Lower lobe of right lung (tissue), 2 donors: Measurements from ENCODE around the gene RIMBP3C. TPM values are rescaled to one million over a fixed set of nuclear protein-coding genes. Genes with fewer than 3 reads are reported as not detected.
"Not testable (repeated sequence)": the region's sequence is repeated elsewhere in the genome, so short reads cannot be mapped to it uniquely, and the experiment has no call there.

Experiments
- ATAC-seq, 2 donors: fragments of 200-7000 bp; cut with Tn5 transposase; one replicate each; pipeline ENCODE4 v1.9.1; 2020 to 2022; ENCODE audit warnings: mild to moderate bottlenecking in 2 of 2, moderate library complexity in 2 of 2
- DNase-seq: peaks from one replicate; pipeline ENCODE4 v3.0.0-alpha.2; 2020
- H3K27ac ChIP-seq: fragments of 200-600 bp; one replicate; pipeline ENCODE4 v1.8.0; 2022
- H3K27me3 ChIP-seq: fragments of 200-600 bp; one replicate; pipeline ENCODE4 v1.8.0; 2022; ENCODE audit warnings: low read depth
- H3K36me3 ChIP-seq: fragments of 200-600 bp; one replicate; pipeline ENCODE4 v1.8.0; 2022; ENCODE audit warnings: mild to moderate bottlenecking
- H3K4me1 ChIP-seq: fragments of 200-600 bp; one replicate; pipeline ENCODE4 v1.8.0; 2022
- H3K4me3 ChIP-seq: fragments of 200-600 bp; one replicate; pipeline ENCODE4 v1.8.0; 2022; ENCODE audit warnings: mild to moderate bottlenecking
- H3K9me3 ChIP-seq: fragments of 200-600 bp; one replicate; pipeline ENCODE4 v1.8.0; 2022
- CTCF ChIP-seq: fragments of 200-600 bp; IDR thresholded peaks from one replicate; pipeline ENCODE4 v1.8.0; 2022; ENCODE audit warnings: antibody characterized with exemption, mild to moderate bottlenecking
- intact Hi-C: fragments of 100-400 bp; cut with DNase I; formaldehyde crosslinking; loops from one replicate; pipeline ENCODE4 v1.11.0; 2022
- total RNA-seq: library from RNA; stranded (reverse); fragmentation: NEBNext Ultra II Directional; extraction: Animal tissue kit (Norgen Biotek cat#: 25700); gene quantifications from one replicate; pipeline ENCODE4 v1.2.1, GENCODE V29; 2021
- donor health status: DM: no; HTN: yes; CAD: no; lungs with severe emphysema.

Gene RIMBP3C
- total RNA-seq, 1 donor from 2014 or later, result 0.47 TPM

- H3K27ac ChIP-seq, result no peak overlapping the region
- H3K27me3 ChIP-seq, result no peaks in the 10 kb centered on the region
- no peaks in the 10 kb centered on the region for H3K9me3 ChIP-seq
- H3K4me3 ChIP-seq, result no peak overlapping the region
- intact Hi-C loops, result no loop called here
- ATAC-seq (no peak), DNase-seq (no peak)
- H3K36me3 ChIP-seq, result no peaks in the 10 kb centered on the region
- H3K4me1 ChIP-seq, result peaks cover 71% of the 10 kb centered on the region
- TF ChIP-seq CTCF, result no peak
Observed at GRCh38 chr22:21573293-21573734, 22.1 kb upstream of the RIMBP3C start.

GRCh38 chr22:21571679-21572078 lies 20.4 kb upstream of the RIMBP3C start:
- ATAC-seq, result no peak

GRCh38 chr22:21570398-21570797 lies 19.1 kb upstream of the RIMBP3C start:
- DNase-seq, result no peak
- H3K4me3 ChIP-seq, result no peak overlapping the region
- H3K36me3 ChIP-seq, result no peaks in the 10 kb centered on the region
- ATAC-seq, result no peak
- H3K27ac ChIP-seq, result no peak overlapping the region
- no peak for TF ChIP-seq CTCF
- no peaks in the 10 kb centered on the region for H3K27me3 ChIP-seq
- peaks cover 60% of the 10 kb centered on the region for H3K4me1 ChIP-seq
- H3K9me3 ChIP-seq, result no peaks in the 10 kb centered on the region
- intact Hi-C loops, result no loop called here

More at GRCh38 chr22:21571679-21572078, 20.4 kb upstream of the RIMBP3C start:
- Histone ChIP-seq H3K36me3 (no peaks in the 10 kb centered on the region), H3K9me3 (no peaks in the 10 kb centered on the region), H3K27ac (no peak overlapping the region), H3K4me3 (no peak overlapping the region), H3K27me3 (no peaks in the 10 kb centered on the region), H3K4me1 (peaks cover 60% of the 10 kb centered on the region)
- intact Hi-C loops, result no loop called here
- TF ChIP-seq CTCF, result no peak
- no peak for DNase-seq

GRCh38 chr22:21569459-21570170 lies 18.4 kb upstream of the RIMBP3C start:
- no peak overlapping the region for H3K27ac ChIP-seq
- H3K4me3 ChIP-seq, result peak overlapping the region; percentile 95
- no peaks in the 10 kb centered on the region for H3K36me3 ChIP-seq
- TF ChIP-seq CTCF, result no peak
- no peaks in the 10 kb centered on the region for H3K9me3 ChIP-seq
- no peak for DNase-seq
- H3K4me1 ChIP-seq, result peaks cover 58% of the 10 kb centered on the region
- intact Hi-C loops, result no loop called here
- ATAC-seq, result no peak
- H3K27me3 ChIP-seq, result no peaks in the 10 kb centered on the region

- peak overlapping the region; percentile 95 for H3K4me3 ChIP-seq
- ATAC-seq, H3K27ac ChIP-seq, H3K27me3 ChIP-seq, H3K36me3 ChIP-seq, DNase-seq, H3K9me3 ChIP-seq, intact Hi-C loops: not testable (repeated sequence)
- peaks cover 52% of the 10 kb centered on the region for H3K4me1 ChIP-seq
Observed at GRCh38 chr22:21569076-21569427, 17.8 kb upstream of the RIMBP3C start.

GRCh38 chr22:21568347-21569075 lies 17.2 kb upstream of the RIMBP3C start:
- DNase-seq (no peak), ATAC-seq (peak; percentile 31 to 57)
- no peaks in the 10 kb centered on the region for H3K9me3 ChIP-seq
- peaks cover 47% of the 10 kb centered on the region for H3K4me1 ChIP-seq
- no peaks in the 10 kb centered on the region for H3K27me3 ChIP-seq
- intact Hi-C loops, result no loop called here
- no peaks in the 10 kb centered on the region for H3K36me3 ChIP-seq
- H3K27ac ChIP-seq, result peak overlapping the region; percentile 93
- H3K4me3 ChIP-seq, result peak overlapping the region; percentile 95
- no peak for TF ChIP-seq CTCF
